Cardiac septum (tissue), 1 donor: Measurements from ENCODE around the gene GUF1. TPM values are rescaled to one million over a fixed set of nuclear protein-coding genes. Genes with fewer than 3 reads are reported as not detected.
A peak's percentile ranks its signal among the peaks of the same experiment; 100 is the strongest.
"Not testable (repeated sequence)": the region's sequence is repeated elsewhere in the genome, so short reads cannot be mapped to it uniquely, and the experiment has no call there.

Experiments
- DNase-seq: peaks from one replicate; pipeline ENCODE4 v3.0.0-alpha.2; 2020; ENCODE audit warnings: low spot score
- intact Hi-C: fragments of 100-400 bp; cut with DNase I; formaldehyde crosslinking; loops from one replicate; pipeline ENCODE4 v1.14.0; 2022
- total RNA-seq: library from RNA; stranded (reverse); fragmentation: NEBNext Ultra II Directional; extraction: Animal tissue kit (Norgen Biotek cat#: 25700); gene quantifications from one replicate; pipeline ENCODE4 v1.2.1, GENCODE V29; 2021
- donor health status: DM: no; HTN: no; CAD: no.

The GUF1 gene
- total RNA-seq, 1 donor from 2014 or later, result 22.8 TPM

- no peak for DNase-seq
- intact Hi-C loops, result no loop called here
Measured at GRCh38 chr4:44700427-44700826, 22.2 kb downstream of the GUF1 start.

DNA sequence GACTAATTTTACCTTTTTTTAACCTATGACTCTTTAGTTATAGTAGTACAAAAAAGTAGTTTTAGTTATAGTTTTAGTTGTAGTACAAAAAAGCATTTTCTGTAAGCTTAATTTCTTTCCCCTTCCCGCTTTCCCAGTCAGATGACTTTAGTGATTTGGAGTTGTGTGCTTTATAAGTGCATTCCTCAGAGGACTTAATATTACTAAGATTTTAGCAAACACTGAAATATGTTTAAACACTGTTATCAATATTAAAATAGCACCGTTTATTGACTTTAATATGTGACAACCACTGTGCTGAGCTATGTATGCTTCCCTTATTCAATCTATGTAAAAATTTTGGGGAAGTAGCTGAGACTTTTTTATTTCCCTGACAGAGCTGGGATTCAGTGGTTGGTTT lies 22.8 kb downstream of the GUF1 start:
- DNase-seq, result no peak
- intact Hi-C loops, result no loop called here

DNA sequence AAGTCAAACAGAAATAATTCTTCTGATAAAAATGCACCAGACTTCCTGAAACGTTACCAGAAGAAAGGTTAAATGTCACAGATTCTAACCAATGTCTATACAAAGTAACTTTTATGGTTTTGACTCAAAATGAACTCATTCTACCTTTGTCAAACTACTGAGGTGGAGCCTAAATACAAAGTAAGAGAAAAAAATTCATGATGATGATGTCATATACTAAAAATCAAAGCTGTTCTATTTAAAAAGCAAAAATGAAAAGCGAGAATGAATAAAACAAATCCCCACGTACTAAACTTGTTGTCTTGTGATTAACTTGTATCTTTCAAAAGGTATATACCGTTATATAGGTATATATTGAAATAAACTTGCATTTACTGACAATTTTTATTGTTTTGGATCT lies 26.5 kb downstream of the GUF1 start:
- intact Hi-C loops, result no loop called here
- no peak for DNase-seq

DNA sequence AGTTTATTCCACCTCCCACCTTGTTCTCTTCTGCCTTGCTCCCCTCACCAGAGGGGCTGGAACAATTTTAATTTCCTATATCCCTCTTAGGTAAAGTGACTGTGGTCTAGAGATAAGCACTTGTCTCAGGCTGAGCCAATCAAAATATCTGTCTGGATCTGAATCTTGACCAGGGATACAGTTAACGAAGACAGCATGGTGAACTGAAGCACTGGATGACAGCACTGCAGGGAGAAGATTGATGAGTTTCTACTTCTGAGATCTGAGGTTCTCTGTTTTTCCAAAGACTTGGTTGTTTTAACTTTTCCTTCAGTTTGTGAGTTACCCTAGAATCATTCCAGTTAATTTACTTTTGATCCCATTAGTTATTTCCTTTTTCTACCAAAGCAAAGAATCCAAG lies 34.9 kb downstream of the GUF1 start:
- intact Hi-C loops, result no loop called here
- no peak for DNase-seq

DNA sequence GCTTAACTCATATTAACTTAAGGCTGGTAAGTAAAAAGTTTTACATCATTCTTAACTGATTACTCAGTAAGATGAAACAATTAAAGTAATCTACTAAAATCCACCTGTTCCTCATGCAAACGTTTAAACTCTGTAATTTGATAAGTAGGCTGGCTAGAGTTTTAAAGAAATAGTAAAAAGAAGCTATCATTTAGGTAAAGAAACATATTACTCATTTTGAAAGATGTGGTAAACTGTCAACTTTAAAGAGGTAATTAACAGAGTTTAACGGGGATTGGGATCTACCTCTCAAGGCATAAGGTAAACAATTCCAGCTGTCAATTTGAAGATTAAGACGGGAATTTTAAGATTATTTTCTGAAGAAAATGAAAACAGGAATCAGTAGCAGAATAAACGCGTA lies 38.4 kb downstream of the GUF1 start:
- DNase-seq, result no peak
- intact Hi-C loops, result no loop called here

DNA sequence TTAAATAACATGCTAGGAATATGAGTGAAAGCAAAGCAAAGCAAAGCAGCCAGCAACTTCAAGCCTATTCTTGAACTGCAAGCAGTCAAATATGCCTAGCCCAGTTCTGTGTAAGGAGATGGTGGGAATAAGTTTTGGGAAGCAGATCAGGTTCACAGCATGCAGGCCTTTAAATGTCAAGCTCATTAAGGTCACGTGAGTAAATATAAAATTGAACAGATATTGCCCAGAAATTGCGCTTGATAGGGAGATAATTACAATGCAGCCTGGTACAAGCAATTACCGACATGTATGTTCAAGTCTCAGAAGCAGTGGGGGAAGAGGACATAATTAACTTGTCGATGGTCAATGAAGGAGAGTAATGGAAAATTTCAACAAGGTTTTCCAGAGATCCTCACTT lies 42.2 kb downstream of the GUF1 start:
- no peak for DNase-seq
- intact Hi-C loops, result no loop called here

GRCh38 chr4:44722001-44722400 lies 43.8 kb downstream of the GUF1 start:
- intact Hi-C loops, result no loop called here
- DNase-seq, result no peak

GRCh38 chr4:44725166-44725565 lies 46.9 kb downstream of the GUF1 start:
- intact Hi-C loops, result loop anchor here (1.0 kb wide), 1 partner anchor 47 kb away; the partner anchor contains the start of gene GUF1
- DNase-seq, result no peak

DNA sequence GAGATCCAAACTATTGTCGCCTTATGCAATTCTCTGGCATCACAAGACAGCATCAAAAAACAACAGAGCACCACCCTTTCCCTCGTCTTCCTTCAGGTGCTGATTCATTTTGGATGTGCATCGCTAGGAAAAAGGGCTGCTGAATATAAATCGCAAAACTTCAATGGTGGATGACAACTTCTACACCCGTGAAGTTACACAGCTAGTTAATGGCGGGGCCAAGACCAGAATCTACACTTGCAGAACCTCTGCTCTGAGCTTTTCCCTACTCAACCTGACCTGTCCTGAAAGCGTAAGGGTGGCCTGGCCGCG lies 47.5 kb downstream of the GUF1 start:
- intact Hi-C loops, result loop anchor here (1.0 kb wide), 1 partner anchor 47 kb away; the partner anchor contains the start of gene GUF1
- no peak for DNase-seq

DNA sequence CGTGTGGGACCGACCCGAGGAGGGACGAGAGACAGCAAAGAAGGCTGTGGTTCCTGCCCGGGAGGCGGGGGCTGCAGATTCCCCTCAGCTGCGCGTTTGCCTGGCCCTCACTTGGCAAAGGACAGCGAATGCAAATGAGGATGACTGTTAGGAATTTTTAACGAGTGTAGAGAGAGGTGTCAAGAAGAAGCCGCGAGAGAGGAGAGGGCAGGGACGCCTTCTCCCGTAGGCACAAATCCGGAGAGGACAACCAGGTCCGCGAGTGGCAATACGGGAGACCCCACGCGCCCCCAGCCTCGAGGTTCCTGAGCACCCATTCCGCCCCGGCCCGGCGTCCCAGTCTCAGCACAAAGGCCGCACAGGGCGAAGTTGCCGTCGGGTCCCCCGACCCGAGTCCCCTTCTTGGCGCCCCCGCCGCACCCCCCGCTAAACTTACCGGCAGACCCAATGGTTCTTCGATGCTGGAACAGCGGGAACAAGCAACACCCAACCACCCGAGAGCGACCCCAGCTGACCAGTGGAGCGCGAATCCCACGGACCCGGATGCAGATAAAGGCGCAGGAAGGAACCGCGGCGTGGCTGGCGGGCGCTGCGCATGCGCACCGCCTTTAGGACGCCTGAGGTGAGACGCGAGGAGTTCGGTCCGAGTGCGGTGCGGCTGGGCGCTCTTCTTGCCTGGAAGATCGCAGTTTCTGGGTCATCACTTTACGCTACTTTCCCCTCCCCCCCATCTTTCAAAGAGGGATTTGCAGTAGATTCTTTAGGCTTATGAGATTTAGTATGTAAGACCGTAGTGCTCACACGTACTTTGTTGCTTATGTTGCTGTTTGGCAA lies 48.0 kb downstream of the GUF1 start, which contains the start of gene GNPDA2:
Gene GNPDA2 (minus strand): TSS at position 519 of the 834 bp plus-strand sequence. CDS start 4,349 bp downstream, outside the sequence.
- intact Hi-C loops, result no loop called here
- DNase-seq, result peak; percentile 93

GRCh38 chr4:44727471-44727870 lies 49.3 kb downstream of the GUF1 start:
- DNase-seq, result no peak
- intact Hi-C loops, result no loop called here

GRCh38 chr4:44728694-44729093 lies 50.5 kb downstream of the GUF1 start:
- DNase-seq, intact Hi-C loops: not testable (repeated sequence)

DNA sequence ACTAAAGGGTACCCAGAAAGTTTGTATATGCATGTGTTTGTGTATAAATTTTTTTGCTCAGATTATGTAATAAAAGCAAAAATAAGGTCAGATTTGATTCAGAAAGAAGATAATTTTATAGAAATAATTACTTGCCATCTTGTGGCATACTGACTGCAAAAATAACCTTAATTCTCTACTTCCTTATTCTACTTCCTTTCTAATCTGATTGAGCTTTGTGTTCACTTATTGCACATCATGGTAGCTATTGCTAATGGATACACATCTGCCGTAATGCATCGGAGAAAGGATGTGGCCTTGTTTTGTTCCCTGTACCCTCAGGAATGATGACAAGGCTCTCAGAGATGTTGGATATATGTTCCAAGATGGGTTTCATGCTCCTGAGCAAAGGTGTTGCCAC lies 58.7 kb downstream of the GUF1 start:
- intact Hi-C loops, result no loop called here
- DNase-seq, result no peak

- intact Hi-C loops, result no loop called here
- DNase-seq, result no peak
Measured at GRCh38 chr4:44738615-44739014, 60.4 kb downstream of the GUF1 start.

GRCh38 chr4:44740201-44740600 lies 62.0 kb downstream of the GUF1 start:
- intact Hi-C loops, result no loop called here

More at GRCh38 chr4:44740201-44740600, 62.0 kb downstream of the GUF1 start:
- DNase-seq, result no peak

Other genes with a start within 250 kb of the GUF1 start
- 0.67 TPM for gene KCTD8, start 229.6 kb upstream of the GUF1 start, total RNA-seq
- 0.62 TPM for gene YIPF7, start 26.8 kb upstream of the GUF1 start, total RNA-seq
- 16.4 TPM for gene GNPDA2, start 48.1 kb downstream of the GUF1 start, total RNA-seq